Measurements from ENCODE around the gene PTPN7. TPM values are rescaled to one million over a fixed set of nuclear protein-coding genes. Genes with fewer than 3 reads are reported as not detected.

The PTPN7 gene
- total RNA-seq, 2 experiments from 2014 or later: 67.5 to 83.1 TPM

DNA sequence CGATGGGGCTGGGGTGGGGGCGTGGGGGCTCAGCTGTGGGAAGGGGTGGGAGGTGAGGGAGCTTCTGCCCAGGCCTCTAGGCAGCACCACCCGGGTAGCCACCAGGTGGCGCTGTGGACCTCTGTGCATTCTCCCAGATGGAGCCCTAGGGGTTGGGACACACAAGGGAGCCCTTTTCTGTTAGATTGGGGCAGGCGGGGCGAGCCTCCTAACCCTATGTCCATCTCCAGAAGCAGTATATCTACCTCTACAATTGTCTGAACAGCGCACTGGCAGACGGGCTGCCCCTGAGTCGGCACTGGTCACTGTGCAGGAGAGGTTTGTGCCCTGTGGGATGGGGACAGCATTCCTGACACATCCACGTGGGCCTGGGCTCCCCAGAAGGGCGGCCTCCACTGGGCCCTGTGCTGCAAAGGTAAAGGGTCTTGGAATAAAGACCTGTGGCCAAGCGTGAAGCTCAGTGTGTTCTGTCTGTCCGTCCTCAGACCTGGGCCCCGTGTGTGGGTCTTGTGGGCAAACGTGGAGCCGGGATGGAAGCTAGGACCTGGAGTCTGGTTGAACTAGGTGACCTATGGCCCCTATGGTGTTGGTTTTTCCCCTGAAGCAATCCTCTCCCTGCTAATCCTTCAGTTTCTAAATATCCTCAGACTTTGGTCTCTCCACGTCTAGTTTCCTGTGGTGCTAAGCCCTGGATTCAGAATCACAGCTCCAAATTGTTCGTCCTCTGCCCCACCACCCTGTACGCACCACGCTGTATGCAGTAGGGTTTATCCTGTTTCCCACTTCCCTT, 28.8 kb upstream of the PTPN7 start:
- H3K79me2 ChIP-seq (ENCODE audit: insufficient read depth, low read depth, low read length): no peaks in the 10 kb centered on the region
- intact Hi-C loops (cut with micrococcal nuclease; ENCODE audit: unreplicated experiment): loop anchor here (5.0 to 10.0 kb wide), 2 partner anchors 426 to 528 kb away; no protein-coding TSS in a partner anchor
- H3K4me3 ChIP-seq (ENCODE audit: low read depth, low read length, poor library complexity, severe bottlenecking): no peak overlapping the region
- BruUV-seq (replicated peaks): no TSS peak
- ChIA-PET POLR2A (interaction anchor here (0.6 kb wide), 1 partner anchor 30 kb away, joined by 3 read pairs; no protein-coding TSS in a partner anchor), CTCF (ENCODE audit: unreplicated experiment) (interaction anchor here (0.6 to 2.0 kb wide), 6 partner anchors 26 to 1228 kb away, joined by 3 to 6 read pairs (median 4); no protein-coding TSS in a partner anchor)
- H3K9me3 ChIP-seq (ENCODE audit: low read length): no peaks in the 10 kb centered on the region
- H3K4me2 ChIP-seq (ENCODE audit: low read length): no peak overlapping the region
- peak; percentile 73 for DNase-seq (ENCODE audit: low spot score)
- H3K4me1 ChIP-seq (ENCODE audit: insufficient read depth, low read length, poor library complexity, severe bottlenecking): peaks cover 3% of the 10 kb centered on the region
- TF ChIP-seq, protein P1, sequence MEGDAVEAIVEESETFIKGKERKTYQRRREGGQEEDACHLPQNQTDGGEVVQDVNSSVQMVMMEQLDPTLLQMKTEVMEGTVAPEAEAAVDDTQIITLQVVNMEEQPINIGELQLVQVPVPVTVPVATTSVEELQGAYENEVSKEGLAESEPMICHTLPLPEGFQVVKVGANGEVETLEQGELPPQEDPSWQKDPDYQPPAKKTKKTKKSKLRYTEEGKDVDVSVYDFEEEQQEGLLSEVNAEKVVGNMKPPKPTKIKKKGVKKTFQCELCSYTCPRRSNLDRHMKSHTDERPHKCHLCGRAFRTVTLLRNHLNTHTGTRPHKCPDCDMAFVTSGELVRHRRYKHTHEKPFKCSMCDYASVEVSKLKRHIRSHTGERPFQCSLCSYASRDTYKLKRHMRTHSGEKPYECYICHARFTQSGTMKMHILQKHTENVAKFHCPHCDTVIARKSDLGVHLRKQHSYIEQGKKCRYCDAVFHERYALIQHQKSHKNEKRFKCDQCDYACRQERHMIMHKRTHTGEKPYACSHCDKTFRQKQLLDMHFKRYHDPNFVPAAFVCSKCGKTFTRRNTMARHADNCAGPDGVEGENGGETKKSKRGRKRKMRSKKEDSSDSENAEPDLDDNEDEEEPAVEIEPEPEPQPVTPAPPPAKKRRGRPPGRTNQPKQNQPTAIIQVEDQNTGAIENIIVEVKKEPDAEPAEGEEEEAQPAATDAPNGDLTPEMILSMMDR (conservative IDR thresholded peaks at IDR 0.05; ENCODE audit: low read length): peak; percentile 80
- no peak for TF ChIP-seq EZH2phosphoT487 (IDR thresholded peaks at IDR 0.05; ENCODE audit: borderline replicate concordance, low read depth, low read length)
- H3K9me2 ChIP-seq (ENCODE audit: insufficient read depth, low read length): no peaks in the 10 kb centered on the region
- no peaks in the 10 kb centered on the region for H3K36me3 ChIP-seq (ENCODE audit: insufficient read depth, low read length)
- H2AFZ ChIP-seq (ENCODE audit: low read length): no peak overlapping the region
- H3K27ac ChIP-seq (ENCODE audit: low read depth, low read length, poor library complexity, severe bottlenecking): no peak overlapping the region
- H4K20me1 ChIP-seq (ENCODE audit: insufficient read depth, low read length): no peaks in the 10 kb centered on the region

DNA sequence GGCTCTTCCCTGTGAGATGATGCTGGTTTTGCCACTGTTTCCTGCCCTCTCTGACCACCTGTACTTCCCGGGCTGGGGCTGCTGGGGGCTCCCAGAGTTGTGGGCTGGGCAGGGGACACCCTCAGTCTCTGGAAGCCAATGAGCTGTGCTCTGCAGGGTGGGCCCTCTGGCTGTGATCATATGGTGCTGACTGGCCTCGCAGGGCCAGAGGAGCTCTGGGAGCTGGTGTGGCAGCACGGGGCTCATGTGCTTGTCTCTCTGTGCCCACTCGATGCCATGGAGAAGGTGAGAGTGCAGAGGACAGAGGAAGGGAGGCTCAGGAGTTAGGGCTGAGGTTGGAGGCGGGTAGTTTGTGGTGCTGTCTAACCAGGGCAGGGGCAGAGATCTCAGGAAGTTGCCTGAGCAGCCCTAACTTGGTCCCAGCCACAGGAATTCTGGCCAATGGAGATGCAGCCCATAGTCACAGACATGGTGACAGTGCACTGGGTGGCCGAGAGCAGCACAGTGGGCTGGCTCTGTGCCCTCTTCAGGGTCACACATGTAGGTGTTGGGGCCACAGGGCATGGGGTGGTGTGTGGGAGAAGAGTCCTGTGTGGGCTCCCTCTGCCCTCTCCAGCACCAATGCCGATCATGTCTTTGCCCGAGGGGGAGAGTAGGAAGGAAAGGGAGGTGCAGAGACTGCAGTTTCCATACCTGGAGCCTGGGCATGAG, 27.4 kb upstream of the PTPN7 start:
- H4K20me1 ChIP-seq (ENCODE audit: insufficient read depth, low read length): no peaks in the 10 kb centered on the region
- TF ChIP-seq, protein P1 (conservative IDR thresholded peaks at IDR 0.05; ENCODE audit: low read length): no peak
- no peak for TF ChIP-seq EZH2phosphoT487 (IDR thresholded peaks at IDR 0.05; ENCODE audit: borderline replicate concordance, low read depth, low read length)
- ChIA-PET CTCF (ENCODE audit: unreplicated experiment) (interaction anchor here (0.6 kb wide), 2 partner anchors 11 to 297 kb away, joined by 3 read pairs; no protein-coding TSS in a partner anchor), POLR2A (no interaction called here)
- no peaks in the 10 kb centered on the region for H3K79me2 ChIP-seq (ENCODE audit: insufficient read depth, low read depth, low read length)
- no peak overlapping the region for H2AFZ ChIP-seq (ENCODE audit: low read length)
- no peaks in the 10 kb centered on the region for H3K9me2 ChIP-seq (ENCODE audit: insufficient read depth, low read length)
- no peaks in the 10 kb centered on the region for H3K9me3 ChIP-seq (ENCODE audit: low read length)
- H3K4me2 ChIP-seq (ENCODE audit: low read length): no peak overlapping the region
- DNase-seq (ENCODE audit: low spot score): no peak
- no peaks in the 10 kb centered on the region for H3K36me3 ChIP-seq (ENCODE audit: insufficient read depth, low read length)
- no peaks in the 10 kb centered on the region for H3K4me1 ChIP-seq (ENCODE audit: insufficient read depth, low read length, poor library complexity, severe bottlenecking)
- no TSS peak for BruUV-seq (replicated peaks)
- no peak overlapping the region for H3K27ac ChIP-seq (ENCODE audit: low read depth, low read length, poor library complexity, severe bottlenecking)
- no peak overlapping the region for H3K4me3 ChIP-seq (ENCODE audit: low read depth, low read length, poor library complexity, severe bottlenecking)
- intact Hi-C loops (cut with micrococcal nuclease; ENCODE audit: unreplicated experiment): loop anchor here (5.0 to 10.0 kb wide), 2 partner anchors 427 to 529 kb away; no protein-coding TSS in a partner anchor

Measured in OCI-LY7 (cell line).